ENCODE data around the gene NHERF2. TPM values are rescaled to one million over a fixed set of nuclear protein-coding genes. Genes with fewer than 3 reads are reported as not detected.
A peak's percentile ranks its signal among the peaks of the same experiment; 100 is the strongest.

Gene NHERF2
- total and polyA plus RNA-seq, 11 donors = 124 to 496 (median 227) TPM

DNA sequence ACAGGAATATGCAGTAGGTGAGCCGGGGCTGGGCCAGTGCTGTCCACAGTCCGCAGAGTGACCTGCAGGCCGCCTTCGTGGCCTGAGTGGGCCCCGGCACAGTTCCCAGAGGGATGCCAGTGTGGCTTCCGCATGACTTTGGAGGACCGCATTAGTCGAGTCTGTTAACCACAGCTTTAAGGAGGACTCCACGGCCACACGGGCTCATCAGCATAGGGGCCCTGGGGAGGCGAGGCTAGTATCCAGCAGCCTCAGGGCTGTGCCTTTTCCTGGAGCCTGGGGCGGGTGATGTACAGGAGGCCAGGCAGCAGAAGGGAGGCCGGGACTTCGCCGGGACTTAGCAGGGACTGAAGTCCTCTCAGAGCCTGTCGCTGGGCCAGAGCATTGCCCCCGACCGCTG lies 34.3 kb downstream of the NHERF2 start:
- no peaks in the 10 kb centered on the region for H3K4me1 ChIP-seq
- no peaks in the 10 kb centered on the region for H3K9me3 ChIP-seq
- intact Hi-C loops (cut with DNase I) = no loop called here
- H3K27ac ChIP-seq = no peak overlapping the region
- DNase-seq (no peak), ATAC-seq (no peak)
- peaks cover 0 to 87% (median 75%) of the 10 kb centered on the region in 9 donors for H3K36me3 ChIP-seq
- H3K4me3 ChIP-seq = no peak overlapping the region
- no peaks in the 10 kb centered on the region for H3K27me3 ChIP-seq
- WGBS, 4 donors = 95 to 96% (median 96%) methylated on average over 15 to 18 of the region's 18 CpGs; no CpG with 5 or more reads in 1 of the 4 donors
- TF ChIP-seq POLR2A (IDR thresholded peaks at IDR 0.05) = no peak
- TF ChIP-seq, protein P1, sequence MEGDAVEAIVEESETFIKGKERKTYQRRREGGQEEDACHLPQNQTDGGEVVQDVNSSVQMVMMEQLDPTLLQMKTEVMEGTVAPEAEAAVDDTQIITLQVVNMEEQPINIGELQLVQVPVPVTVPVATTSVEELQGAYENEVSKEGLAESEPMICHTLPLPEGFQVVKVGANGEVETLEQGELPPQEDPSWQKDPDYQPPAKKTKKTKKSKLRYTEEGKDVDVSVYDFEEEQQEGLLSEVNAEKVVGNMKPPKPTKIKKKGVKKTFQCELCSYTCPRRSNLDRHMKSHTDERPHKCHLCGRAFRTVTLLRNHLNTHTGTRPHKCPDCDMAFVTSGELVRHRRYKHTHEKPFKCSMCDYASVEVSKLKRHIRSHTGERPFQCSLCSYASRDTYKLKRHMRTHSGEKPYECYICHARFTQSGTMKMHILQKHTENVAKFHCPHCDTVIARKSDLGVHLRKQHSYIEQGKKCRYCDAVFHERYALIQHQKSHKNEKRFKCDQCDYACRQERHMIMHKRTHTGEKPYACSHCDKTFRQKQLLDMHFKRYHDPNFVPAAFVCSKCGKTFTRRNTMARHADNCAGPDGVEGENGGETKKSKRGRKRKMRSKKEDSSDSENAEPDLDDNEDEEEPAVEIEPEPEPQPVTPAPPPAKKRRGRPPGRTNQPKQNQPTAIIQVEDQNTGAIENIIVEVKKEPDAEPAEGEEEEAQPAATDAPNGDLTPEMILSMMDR (IDR thresholded peaks at IDR 0.05) = no peak

DNA sequence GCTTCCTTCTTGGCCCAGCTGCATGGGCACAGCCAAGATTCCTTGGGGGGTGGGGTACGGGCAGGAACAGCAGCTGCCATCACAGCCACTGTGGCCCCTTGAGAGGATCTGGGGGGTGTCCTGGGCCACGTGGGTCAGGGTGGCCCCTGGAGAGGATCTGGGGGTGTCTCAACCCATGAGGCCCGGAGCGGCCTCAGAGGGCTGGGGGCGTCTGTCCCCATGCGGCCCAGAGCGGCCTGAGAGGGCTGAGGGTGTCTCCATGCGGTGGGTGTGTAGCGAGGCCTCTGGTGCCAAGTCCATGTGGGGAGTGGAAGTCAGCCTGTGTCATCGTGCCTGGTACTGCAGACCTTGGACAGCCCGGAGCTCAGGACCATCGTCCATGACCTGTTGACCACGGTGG lies 34.8 kb downstream of the NHERF2 start:
- DNase-seq (no peak), ATAC-seq (peak in 1 of 4 donors; percentile 8)
- Histone ChIP-seq H3K27me3 (no peaks in the 10 kb centered on the region), H3K9me3 (no peaks in the 10 kb centered on the region), H3K4me1 (no peaks in the 10 kb centered on the region), H3K36me3 (peaks cover 0 to 87% (median 78%) of the 10 kb centered on the region in 9 donors), H3K27ac (no peak overlapping the region), H3K4me3 (no peak overlapping the region)
- no peak for TF ChIP-seq POLR2A (IDR thresholded peaks at IDR 0.05)
- TF ChIP-seq, protein P1 (IDR thresholded peaks at IDR 0.05) = no peak
- WGBS, 4 donors = 94 to 97% (median 95%) methylated on average over 8 to 13 of the region's 13 CpGs
- intact Hi-C loops (cut with DNase I) = no loop called here

DNA sequence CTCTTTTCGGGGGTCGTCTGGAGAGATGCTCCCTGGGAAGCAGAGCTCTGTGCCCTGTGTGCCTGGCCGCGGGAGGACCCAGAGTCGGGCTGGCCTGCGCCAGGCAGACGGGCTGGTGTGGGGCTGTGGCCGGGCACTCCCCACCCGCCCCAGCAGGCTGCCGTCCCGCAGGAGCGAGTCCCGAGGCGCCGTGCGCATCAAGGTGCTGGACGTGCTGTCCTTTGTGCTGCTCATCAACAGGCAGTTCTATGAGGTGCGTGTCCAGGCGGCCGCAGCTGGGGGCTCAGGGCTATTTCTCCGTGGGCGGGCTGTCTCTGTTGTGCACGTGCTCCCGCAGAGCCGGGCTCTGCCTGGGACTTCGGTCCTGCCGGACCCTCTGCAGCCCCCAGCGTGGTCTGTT lies 36.1 kb downstream of the NHERF2 start:
- TF ChIP-seq POLR2A (IDR thresholded peaks at IDR 0.05) = no peak
- TF ChIP-seq, protein P1 (IDR thresholded peaks at IDR 0.05) = no peak
- intact Hi-C loops (cut with DNase I) = no loop called here
- H3K4me1 ChIP-seq = no peaks in the 10 kb centered on the region
- H3K36me3 ChIP-seq = peaks cover 0 to 90% (median 78%) of the 10 kb centered on the region in 9 donors
- H3K27ac ChIP-seq = no peak overlapping the region
- H3K27me3 ChIP-seq = no peaks in the 10 kb centered on the region
- WGBS, 4 donors = 91 to 96% (median 95%) methylated on average over 17 to 28 of the region's 28 CpGs
- H3K4me3 ChIP-seq = no peak overlapping the region
- ATAC-seq (no peak), DNase-seq (no peak)
- no peaks in the 10 kb centered on the region for H3K9me3 ChIP-seq

DNA sequence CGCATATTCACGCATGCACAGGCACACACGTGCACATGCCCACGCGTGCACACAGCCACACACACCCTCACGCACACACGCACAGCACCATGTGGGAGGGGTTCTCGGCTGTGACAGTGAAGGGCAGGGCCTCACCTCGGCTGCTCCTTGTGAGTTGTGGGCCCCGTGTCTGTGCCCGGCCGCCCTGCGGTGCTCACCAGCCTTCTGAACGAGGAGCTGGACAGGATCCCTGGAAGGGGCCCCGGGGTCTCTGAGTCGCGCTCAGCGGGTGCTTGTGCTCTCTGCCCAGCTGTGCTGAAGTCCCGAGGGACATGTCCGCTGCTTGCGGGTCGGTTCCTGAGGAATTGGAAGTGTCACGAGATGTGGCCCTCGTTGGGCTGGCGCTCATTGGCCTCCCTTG lies 37.2 kb downstream of the NHERF2 start:
- no peaks in the 10 kb centered on the region for H3K4me1 ChIP-seq
- ATAC-seq (no peak), DNase-seq (no peak)
- intact Hi-C loops (cut with DNase I) = loop anchor here in 1 of 10 donors (1.0 kb wide), 1 partner anchor 16 kb away; no protein-coding TSS in a partner anchor
- no peak overlapping the region for H3K4me3 ChIP-seq
- 88 to 94% (median 92%) methylated on average over 12 to 25 of the region's 25 CpGs for WGBS, 4 donors
- no peaks in the 10 kb centered on the region for H3K27me3 ChIP-seq
- TF ChIP-seq POLR2A (IDR thresholded peaks at IDR 0.05) = no peak
- TF ChIP-seq, protein P1 (IDR thresholded peaks at IDR 0.05) = no peak
- no peaks in the 10 kb centered on the region for H3K9me3 ChIP-seq
- peaks cover 0 to 93% (median 81%) of the 10 kb centered on the region in 9 donors for H3K36me3 ChIP-seq
- H3K27ac ChIP-seq = no peak overlapping the region
